Bronchial epithelial cell (primary cell): ENCODE results near the gene OTOS. TPM values are rescaled to one million over a fixed set of nuclear protein-coding genes. Genes with fewer than 3 reads are reported as not detected.
A peak's percentile ranks its signal among the peaks of the same experiment; 100 is the strongest.

Experiments
- DNase-seq: peaks from one replicate; pipeline ENCODE4 v3.0.0-alpha.2; 2010; ENCODE audit warnings: low read depth
- FAIRE-seq: peaks from 2 replicates; lab custom pipeline; 2011; peaks lifted over from hg19 to GRCh38; lab: Jason Lieb, UNC
- H3K27me3 ChIP-seq: 2 replicates; pipeline ENCODE4 v1.5.1; 2011; ENCODE audit warnings: low read length; ENCODE audit not compliant: control insufficient read depth, insufficient read depth
- H3K36me3 ChIP-seq: 2 replicates; pipeline ENCODE4 v1.5.1; 2011; ENCODE audit warnings: low read length; ENCODE audit not compliant: control insufficient read depth, insufficient read depth
- H3K4me3 ChIP-seq: 2 replicates; pipeline ENCODE4 v1.5.1; 2011; ENCODE audit warnings: mild to moderate bottlenecking, low read depth, low read length, control low read depth
- CTCF ChIP-seq: IDR thresholded peaks from 2 replicates; pipeline ENCODE4 v1.5.1; 2011; ENCODE audit warnings: mild to moderate bottlenecking, moderate library complexity, low read length, control low read depth, inconsistent platforms; ENCODE audit not compliant: insufficient read depth, severe bottlenecking
- total RNA-seq: library from RNA; depleted of rRNA; stranded (reverse); fragments of >200 nt; gene quantifications from 2 replicates; pipeline ENCODE4 v1.2.1, GENCODE V29; 2014

The OTOS gene
- total RNA-seq, 1 donor from 2014 or later, result not detected

GRCh38 chr2:240129731-240130392 is 10.6 kb downstream of the OTOS start:
- no peak for FAIRE-seq
- no peak for DNase-seq
- no peak for TF ChIP-seq CTCF

GRCh38 chr2:240129311-240129710 is 11.1 kb downstream of the OTOS start:
- DNase-seq (no peak), FAIRE-seq (no peak)
- Histone ChIP-seq H3K27me3 (no peaks in the 10 kb centered on the region), H3K4me3 (no peak overlapping the region), H3K36me3 (peaks cover 27% of the 10 kb centered on the region)
- no peak for TF ChIP-seq CTCF

More at GRCh38 chr2:240129731-240130392, 10.6 kb downstream of the OTOS start:
- Histone ChIP-seq H3K36me3 (peaks cover 27% of the 10 kb centered on the region), H3K27me3 (no peaks in the 10 kb centered on the region), H3K4me3 (no peak overlapping the region)

GRCh38 chr2:240128608-240129145 is 11.8 kb downstream of the OTOS start:
- H3K36me3 ChIP-seq, result peaks cover 27% of the 10 kb centered on the region
- H3K4me3 ChIP-seq, result no peak overlapping the region
- no peaks in the 10 kb centered on the region for H3K27me3 ChIP-seq
- TF ChIP-seq CTCF, result no peak
- peak; percentile 93 for FAIRE-seq
- DNase-seq, result no peak

- FAIRE-seq (no peak), DNase-seq (no peak)
- Histone ChIP-seq H3K27me3 (no peaks in the 10 kb centered on the region), H3K36me3 (peaks cover 24% of the 10 kb centered on the region), H3K4me3 (no peak overlapping the region)
- TF ChIP-seq CTCF, result no peak
Observed at GRCh38 chr2:240127911-240128607, 12.4 kb downstream of the OTOS start.

GRCh38 chr2:240127191-240127750 is 13.2 kb downstream of the OTOS start:
- H3K36me3 ChIP-seq, result peaks cover 18% of the 10 kb centered on the region
- FAIRE-seq (no peak), DNase-seq (no peak)
- no peak for TF ChIP-seq CTCF
- no peak overlapping the region for H3K4me3 ChIP-seq
- H3K27me3 ChIP-seq, result no peaks in the 10 kb centered on the region
